ENCODE data around the gene MYO7A. TPM values are rescaled to one million over a fixed set of nuclear protein-coding genes. Genes with fewer than 3 reads are reported as not detected.

The MYO7A gene
- total RNA-seq, 2 experiments from 2014 or later, result 0.07 to 0.15 TPM

DNA sequence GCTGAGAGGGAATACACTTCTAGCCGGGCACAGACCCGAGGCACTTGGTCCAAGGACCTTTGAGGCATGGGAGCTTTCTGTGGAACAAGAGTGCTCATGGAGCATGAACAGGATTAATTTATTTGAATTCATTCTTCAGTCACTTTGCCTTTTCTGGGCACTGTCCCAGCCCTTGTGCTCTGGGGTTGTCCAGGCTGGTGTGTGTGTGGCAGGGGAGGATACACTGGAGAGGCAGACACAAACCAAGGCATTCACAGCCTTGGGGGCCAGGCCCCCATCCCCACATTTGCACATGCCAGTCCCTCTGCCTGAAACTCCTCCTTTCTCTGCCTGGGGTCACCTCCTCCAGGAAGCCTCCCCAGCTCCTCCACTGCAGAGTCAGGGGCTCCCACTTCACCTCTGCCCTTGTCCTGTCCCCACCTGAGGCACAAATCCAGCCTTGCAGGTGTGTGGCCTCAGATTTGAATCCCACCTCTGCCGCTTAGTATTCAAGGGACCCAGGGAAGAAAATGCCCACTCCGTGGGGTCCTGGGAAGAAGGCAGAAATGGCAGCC, 55.5 kb downstream of the MYO7A start:
- no peak for DNase-seq
- no peak overlapping the region for H3K27ac Mint-ChIP-seq
- H3K36me3 Mint-ChIP-seq (ENCODE audit: low read depth), result no peaks in the 10 kb centered on the region
- POLR2A ChIA-PET, result no interaction called here
- CTCF ChIA-PET, result interaction anchor here (0.6 to 1.6 kb wide), 3 partner anchors 27 to 521 kb away, joined by 3 to 6 read pairs (median 3); no protein-coding TSS in a partner anchor
- no peaks in the 10 kb centered on the region for H3K9me3 Mint-ChIP-seq
- H3K4me1 Mint-ChIP-seq, result no peaks in the 10 kb centered on the region
- H3K4me3 Mint-ChIP-seq, result no peak overlapping the region
- H3K27me3 Mint-ChIP-seq, result peaks cover 4% of the 10 kb centered on the region

DNA sequence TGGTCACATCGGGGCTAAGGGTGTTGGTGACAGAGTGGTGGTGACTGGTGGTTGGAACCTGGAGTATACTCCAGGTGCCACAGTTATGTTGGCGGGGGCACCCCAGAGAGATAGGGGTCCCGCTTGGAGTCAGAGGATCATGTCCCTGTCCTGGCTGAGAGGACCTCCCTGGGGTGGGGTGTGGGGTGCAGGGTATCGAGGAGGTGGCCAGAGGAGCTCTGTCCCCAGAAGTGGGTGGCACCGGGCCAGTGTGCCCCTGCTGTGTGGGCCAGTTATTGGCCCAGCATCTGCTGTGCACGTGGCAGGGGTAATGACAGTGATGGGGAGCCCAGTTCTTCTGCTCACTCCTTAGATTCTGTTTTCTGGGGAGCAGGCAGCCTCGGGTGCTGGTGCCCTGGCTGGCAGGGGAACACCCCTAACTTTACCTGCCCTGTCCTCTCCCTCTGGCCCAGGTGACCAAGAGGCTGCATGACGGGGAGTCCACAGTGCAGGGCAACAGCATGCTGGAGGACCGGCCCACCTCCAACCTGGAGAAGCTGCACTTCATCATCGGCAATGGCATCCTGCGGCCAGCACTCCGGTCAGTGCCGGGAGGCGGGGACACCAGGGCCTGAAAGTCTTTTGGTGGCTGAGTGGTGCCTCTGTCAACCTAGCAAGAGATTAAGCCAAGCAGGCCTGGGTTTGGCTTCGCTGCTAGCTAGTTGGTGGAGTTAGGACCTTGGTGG, 56.3 kb downstream of the MYO7A start:
- H3K27ac Mint-ChIP-seq, result no peak overlapping the region
- peaks cover 4% of the 10 kb centered on the region for H3K27me3 Mint-ChIP-seq
- no peaks in the 10 kb centered on the region for H3K4me1 Mint-ChIP-seq
- ChIA-PET CTCF (no interaction called here), POLR2A (no interaction called here)
- no peak overlapping the region for H3K4me3 Mint-ChIP-seq
- no peaks in the 10 kb centered on the region for H3K36me3 Mint-ChIP-seq (ENCODE audit: low read depth)
- DNase-seq, result no peak
- H3K9me3 Mint-ChIP-seq, result no peaks in the 10 kb centered on the region

DNA sequence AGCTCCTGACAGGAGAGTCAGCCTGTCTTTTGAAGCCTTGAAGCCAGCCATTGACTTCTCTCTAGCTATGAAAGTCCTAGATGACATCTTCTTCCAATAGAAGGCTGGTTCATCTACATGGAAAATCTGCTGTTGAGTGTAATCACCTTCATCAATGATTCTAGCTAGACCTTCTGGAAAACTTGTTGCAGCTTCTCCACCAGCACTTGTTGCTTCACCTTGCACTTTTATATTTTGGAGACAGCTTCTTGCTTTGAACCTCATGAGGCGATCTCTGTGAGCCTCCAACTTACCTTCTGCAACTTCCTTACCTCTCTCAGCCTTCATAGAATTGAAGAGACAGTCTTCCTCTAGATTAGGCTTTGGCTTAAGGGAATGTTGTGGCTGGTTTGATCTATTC, 58.3 kb downstream of the MYO7A start:
- no peak overlapping the region for H3K27ac Mint-ChIP-seq
- H3K9me3 Mint-ChIP-seq, result no peaks in the 10 kb centered on the region
- CTCF ChIA-PET, result interaction anchor here (1.0 to 4.1 kb wide), 4 partner anchors 17 to 59 kb away, joined by 3 to 32 read pairs (median 3); partner anchors contain the start of gene MYO7A
- no peak overlapping the region for H3K4me3 Mint-ChIP-seq
- no peaks in the 10 kb centered on the region for H3K36me3 Mint-ChIP-seq (ENCODE audit: low read depth)
- H3K4me1 Mint-ChIP-seq, result no peaks in the 10 kb centered on the region
- POLR2A ChIA-PET, result no interaction called here
- H3K27me3 Mint-ChIP-seq, result peaks cover 4% of the 10 kb centered on the region
- DNase-seq, result no peak

DNA sequence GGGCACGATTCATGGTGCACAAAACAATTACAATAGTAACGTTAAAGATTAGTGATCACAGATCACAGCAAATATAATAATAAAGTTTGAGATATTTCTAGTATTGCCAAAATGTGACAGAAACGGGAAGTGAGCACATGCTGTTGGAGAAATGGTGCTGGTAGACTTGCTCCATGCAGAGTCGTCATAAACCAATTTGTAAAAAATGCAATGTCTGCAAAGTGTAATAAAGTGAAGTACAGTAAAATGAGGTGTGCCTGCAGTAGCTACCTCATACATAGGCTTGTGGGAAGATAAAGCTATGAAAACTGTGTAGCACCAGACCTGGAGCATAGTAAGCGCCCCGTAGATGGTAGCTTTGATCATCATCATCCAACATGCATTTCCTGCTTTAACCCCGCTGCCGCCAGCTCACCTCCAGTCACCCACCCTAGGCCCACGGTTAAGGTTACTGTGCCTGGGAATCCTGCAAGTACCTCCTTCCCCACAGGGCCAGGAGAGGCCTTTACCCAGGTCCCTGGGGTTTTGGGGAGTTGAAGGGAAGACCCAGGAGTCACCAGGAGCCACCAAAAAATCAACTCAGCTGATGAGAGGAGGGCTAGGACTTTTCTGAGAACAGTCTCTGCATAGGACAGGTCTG, 59.2 kb downstream of the MYO7A start:
- POLR2A ChIA-PET, result no interaction called here
- Mint-ChIP-seq H3K9me3 (no peaks in the 10 kb centered on the region), H3K27me3 (peaks cover 4% of the 10 kb centered on the region), H3K27ac (no peak overlapping the region), H3K36me3 (ENCODE audit: low read depth) (no peaks in the 10 kb centered on the region), H3K4me3 (no peak overlapping the region), H3K4me1 (no peaks in the 10 kb centered on the region)
- CTCF ChIA-PET, result interaction anchor here (0.8 to 4.1 kb wide), 9 partner anchors 11 to 320 kb away, joined by 3 to 32 read pairs (median 3); partner anchors contain the start of gene MYO7A
- no peak for DNase-seq

DNA sequence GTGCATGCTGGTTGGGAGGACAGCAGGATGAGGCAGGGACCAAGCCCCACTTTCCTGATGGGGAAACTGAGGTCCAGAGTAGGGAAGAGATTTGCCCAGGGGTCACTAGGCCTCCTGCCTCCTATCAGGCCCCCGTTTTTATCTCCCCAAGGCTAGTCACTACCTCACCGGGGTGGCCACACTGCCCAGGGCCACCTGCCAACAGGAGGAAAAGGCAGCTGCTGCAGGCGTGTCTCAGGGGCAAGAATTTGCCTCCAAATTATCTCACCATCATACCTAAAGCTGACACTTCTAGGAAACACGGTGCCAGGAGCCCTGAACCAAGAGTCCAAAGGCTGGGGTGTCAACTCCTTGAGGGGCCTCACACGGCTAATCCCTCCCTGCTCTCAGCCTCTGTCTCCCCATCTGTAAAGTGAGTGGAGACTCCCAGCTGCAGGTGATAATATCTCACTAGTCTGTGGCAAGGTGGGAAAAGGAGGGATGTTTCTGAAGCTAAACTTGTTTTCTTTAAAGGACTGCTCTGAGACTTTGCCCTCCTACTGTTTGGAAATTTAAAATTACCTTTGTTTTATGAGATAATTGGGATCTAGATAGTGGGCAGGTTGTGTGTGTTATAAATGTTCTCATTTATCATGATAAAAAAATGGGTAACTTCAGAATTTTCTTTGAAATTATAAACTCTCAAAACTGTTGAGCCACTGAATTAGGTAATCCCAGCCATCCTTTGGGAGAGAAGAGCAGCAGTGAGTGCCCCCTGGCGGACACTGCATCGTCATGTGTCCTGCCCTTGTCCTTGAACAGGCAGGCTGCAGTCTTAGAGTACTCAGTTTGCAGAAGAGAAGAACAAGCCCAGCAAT, 60.0 kb downstream of the MYO7A start:
- Mint-ChIP-seq H3K27ac (no peak overlapping the region), H3K36me3 (ENCODE audit: low read depth) (no peaks in the 10 kb centered on the region), H3K9me3 (no peaks in the 10 kb centered on the region), H3K4me3 (no peak overlapping the region), H3K4me1 (no peaks in the 10 kb centered on the region), H3K27me3 (peaks cover 4% of the 10 kb centered on the region)
- ChIA-PET CTCF (interaction anchor here (0.8 to 4.1 kb wide), 9 partner anchors 12 to 320 kb away, joined by 3 to 32 read pairs (median 4); partner anchors contain the start of gene MYO7A), POLR2A (no interaction called here)
- peak; percentile 75 for DNase-seq

DNA sequence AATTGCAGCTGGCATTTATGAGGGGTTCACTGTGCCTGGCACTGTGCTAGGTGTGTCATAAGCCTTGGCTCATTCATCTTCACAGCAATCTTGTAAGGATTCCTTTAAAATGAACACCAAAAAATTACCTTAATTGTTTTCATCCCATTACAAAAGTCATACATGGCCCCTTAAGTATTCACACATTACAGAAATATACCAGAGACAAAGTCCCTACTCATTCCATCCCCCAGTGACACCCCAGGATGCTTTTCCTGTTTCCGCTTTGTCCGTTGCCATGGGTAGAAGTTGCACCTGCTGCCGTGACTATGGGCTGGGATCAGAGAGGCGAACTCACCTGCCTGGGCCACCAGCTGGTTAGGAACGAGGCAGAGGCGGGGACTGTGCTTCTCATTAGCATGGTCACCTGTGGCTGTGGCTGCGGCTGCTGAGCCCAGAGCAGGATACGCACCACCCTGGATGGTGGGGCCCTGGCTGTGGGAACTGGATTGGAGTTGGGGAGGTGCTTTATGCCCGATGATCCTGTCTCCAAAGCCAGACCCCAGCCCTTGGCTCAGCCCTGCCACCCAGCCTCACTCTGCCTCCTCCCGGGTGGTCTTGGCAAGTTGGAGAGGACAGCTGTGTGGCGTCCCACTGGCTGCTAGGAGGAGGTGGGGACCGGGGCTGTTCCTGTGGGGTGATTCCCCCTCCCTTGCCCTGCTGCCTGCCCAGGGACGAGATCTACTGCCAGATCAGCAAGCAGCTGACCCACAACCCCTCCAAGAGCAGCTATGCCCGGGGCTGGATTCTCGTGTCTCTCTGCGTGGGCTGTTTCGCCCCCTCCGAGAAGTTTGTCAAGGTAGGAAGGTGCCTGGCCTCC, 60.8 kb downstream of the MYO7A start:
- Mint-ChIP-seq H3K4me1 (no peaks in the 10 kb centered on the region), H3K36me3 (ENCODE audit: low read depth) (no peaks in the 10 kb centered on the region), H3K27me3 (peaks cover 4% of the 10 kb centered on the region), H3K27ac (no peak overlapping the region), H3K9me3 (no peaks in the 10 kb centered on the region), H3K4me3 (no peak overlapping the region)
- ChIA-PET POLR2A (no interaction called here), CTCF (interaction anchor here (0.9 to 4.1 kb wide), 4 partner anchors 49 to 66 kb away, joined by 3 to 32 read pairs (median 5); partner anchors contain the start of gene MYO7A)
- no peak for DNase-seq

DNA sequence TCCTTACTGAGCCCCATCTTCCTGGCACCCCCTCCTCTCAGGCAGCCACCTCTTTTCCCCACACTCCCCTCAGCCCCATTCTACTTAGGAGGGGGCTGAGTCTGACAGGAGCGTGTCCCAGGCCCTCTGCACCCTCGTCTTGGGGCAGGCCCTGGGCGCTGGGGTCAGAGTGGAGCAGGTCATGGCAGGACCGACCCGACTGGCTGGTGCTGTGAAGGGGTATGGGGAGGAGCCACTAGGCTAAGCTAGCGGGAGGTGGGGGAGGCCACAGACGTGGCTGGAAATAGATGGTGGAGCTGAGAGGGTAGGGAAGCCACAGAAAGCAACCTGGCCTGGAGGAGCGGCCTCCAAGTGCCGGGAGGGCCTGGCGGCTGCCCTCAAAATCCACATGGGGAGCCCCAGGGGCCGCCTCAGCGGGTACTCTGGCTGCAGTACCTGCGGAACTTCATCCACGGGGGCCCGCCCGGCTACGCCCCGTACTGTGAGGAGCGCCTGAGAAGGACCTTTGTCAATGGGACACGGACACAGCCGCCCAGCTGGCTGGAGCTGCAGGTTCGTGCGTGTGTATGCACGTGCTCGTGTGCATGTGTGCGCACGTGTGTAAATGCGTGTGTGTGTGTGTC, 61.7 kb downstream of the MYO7A start:
- Mint-ChIP-seq H3K9me3 (no peaks in the 10 kb centered on the region), H3K36me3 (ENCODE audit: low read depth) (no peaks in the 10 kb centered on the region), H3K27me3 (peaks cover 4% of the 10 kb centered on the region), H3K4me1 (no peaks in the 10 kb centered on the region), H3K4me3 (no peak overlapping the region), H3K27ac (no peak overlapping the region)
- ChIA-PET CTCF (interaction anchor here (1.6 to 4.1 kb wide), 2 partner anchors 62 to 67 kb away, joined by 5 to 32 read pairs; partner anchors contain the start of gene MYO7A), POLR2A (no interaction called here)
- no peak for DNase-seq

DNA sequence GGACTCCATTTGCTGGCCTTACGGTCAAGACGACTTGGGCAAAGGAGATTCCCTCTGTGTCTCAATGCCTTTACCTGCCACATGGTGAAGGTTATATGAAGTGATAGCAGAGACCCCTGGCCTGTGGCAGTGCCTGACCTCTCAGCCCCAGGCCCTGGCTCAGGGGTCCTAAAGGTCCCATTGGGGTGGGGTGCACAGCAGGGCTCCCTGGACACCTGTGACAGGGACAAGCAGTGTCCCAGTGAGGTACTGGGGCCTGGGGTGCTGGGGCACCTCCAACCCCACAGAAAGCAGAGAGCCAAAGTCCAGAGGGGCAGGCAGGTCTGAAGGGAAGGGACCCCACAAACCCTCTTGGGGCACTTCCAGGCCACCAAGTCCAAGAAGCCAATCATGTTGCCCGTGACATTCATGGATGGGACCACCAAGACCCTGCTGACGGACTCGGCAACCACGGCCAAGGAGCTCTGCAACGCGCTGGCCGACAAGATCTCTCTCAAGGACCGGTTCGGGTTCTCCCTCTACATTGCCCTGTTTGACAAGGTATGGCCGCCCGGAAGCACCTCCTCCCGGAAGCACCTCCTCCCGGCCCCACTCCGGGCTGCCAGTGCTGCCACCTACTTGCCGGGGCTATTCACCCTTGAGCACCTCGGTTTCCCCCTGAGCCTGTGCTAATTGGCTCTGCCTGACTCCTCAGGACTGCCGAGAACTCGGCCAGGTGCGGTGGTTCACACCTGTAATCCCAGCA, 62.5 kb downstream of the MYO7A start:
- Mint-ChIP-seq H3K36me3 (ENCODE audit: low read depth) (no peaks in the 10 kb centered on the region), H3K9me3 (no peaks in the 10 kb centered on the region), H3K4me3 (no peak overlapping the region), H3K4me1 (no peaks in the 10 kb centered on the region), H3K27ac (no peak overlapping the region), H3K27me3 (peaks cover under 1% of the 10 kb centered on the region)
- POLR2A ChIA-PET, result no interaction called here
- CTCF ChIA-PET, result no interaction called here
- DNase-seq, result no peak

DNA sequence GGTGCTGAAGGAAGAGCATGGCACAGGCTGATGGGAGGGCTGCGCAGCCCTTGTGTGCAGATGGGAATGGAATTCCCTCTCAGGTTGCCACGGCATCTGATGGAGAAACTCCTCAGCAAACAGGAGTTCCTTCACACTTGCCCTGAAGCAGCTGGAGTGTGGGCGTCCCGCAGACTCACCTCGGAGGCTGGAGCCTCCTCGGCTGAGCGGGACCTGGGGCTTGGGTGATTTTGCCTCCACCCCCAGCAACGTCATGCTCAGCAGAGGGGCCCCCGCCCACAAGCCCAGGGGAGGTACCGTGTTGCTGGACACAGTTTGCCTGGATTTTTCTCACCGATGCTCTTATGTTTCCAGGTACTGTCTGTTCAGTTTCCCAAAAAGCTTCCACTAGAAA, 63.4 kb downstream of the MYO7A start:
- Mint-ChIP-seq H3K27ac (no peak overlapping the region), H3K9me3 (no peaks in the 10 kb centered on the region), H3K27me3 (no peaks in the 10 kb centered on the region), H3K36me3 (ENCODE audit: low read depth) (no peaks in the 10 kb centered on the region), H3K4me3 (no peak overlapping the region), H3K4me1 (no peaks in the 10 kb centered on the region)
- no peak for DNase-seq
- POLR2A ChIA-PET, result no interaction called here
- CTCF ChIA-PET, result no interaction called here

DNA sequence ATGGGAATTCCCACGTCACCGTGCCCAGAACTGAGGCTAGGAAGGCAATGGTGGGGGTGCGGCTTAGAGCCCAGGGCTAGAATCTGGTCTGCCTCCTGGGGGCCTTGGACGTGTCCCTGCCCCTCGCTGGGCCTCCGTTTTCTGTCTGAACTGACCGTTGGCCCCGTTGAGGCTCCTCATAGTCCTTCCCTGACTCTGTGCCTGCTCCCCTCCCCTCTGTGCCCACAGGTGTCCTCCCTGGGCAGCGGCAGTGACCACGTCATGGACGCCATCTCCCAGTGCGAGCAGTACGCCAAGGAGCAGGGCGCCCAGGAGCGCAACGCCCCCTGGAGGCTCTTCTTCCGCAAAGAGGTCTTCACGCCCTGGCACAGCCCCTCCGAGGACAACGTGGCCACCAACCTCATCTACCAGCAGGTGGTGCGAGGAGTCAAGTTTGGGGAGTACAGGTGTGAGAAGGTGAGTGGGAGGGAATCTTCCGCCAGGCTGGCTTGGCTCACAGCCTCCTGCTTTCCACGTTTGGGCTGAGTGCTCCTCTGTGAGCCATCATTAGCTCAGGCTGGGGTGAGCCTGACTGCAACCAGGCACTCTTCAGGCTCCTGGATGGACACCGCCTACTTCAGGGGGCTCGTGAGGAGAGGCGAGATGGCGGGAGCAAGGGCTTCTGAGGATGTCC, 63.9 kb downstream of the MYO7A start:
- ChIA-PET CTCF (no interaction called here), POLR2A (no interaction called here)
- Mint-ChIP-seq H3K27me3 (no peaks in the 10 kb centered on the region), H3K27ac (no peak overlapping the region), H3K4me1 (no peaks in the 10 kb centered on the region), H3K9me3 (no peaks in the 10 kb centered on the region), H3K4me3 (no peak overlapping the region), H3K36me3 (ENCODE audit: low read depth) (no peaks in the 10 kb centered on the region)
- peak; percentile 55 for DNase-seq

DNA sequence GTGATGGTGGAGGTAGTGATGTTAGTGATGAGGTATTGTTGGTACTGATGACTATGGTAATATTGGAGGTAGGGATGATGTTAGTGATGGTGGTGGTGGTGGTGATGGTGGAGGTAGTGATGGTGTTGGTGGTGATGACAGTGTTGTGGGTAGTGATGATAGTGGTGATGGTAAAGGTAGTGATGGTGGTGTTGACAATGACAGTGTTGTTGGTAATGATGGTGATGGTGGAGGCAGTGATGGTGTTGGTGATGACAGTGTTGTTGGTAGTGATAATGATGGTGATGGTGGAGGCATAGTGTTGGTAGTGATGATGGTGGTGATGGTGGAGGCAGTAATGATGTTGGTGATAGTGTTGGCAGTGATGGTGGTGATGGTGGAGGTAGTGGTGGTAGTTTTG, 65.1 kb downstream of the MYO7A start:
- H3K27ac Mint-ChIP-seq, result no peak overlapping the region
- H3K4me1 Mint-ChIP-seq, result no peaks in the 10 kb centered on the region
- ChIA-PET CTCF (no interaction called here), POLR2A (no interaction called here)
- H3K27me3 Mint-ChIP-seq, result no peaks in the 10 kb centered on the region
- H3K4me3 Mint-ChIP-seq, result no peak overlapping the region
- H3K36me3 Mint-ChIP-seq (ENCODE audit: low read depth), result no peaks in the 10 kb centered on the region
- no peak for DNase-seq
- H3K9me3 Mint-ChIP-seq, result no peaks in the 10 kb centered on the region

All from activated CD4-positive, alpha-beta T cell treated with anti-CD3 and anti-CD28 coated beads, Interleukin-2, amount 10 ng/mL, durations not matched to agents 7 days and 5 days (primary cell).